Keratinocyte (primary cell): ENCODE results near the gene ZNF554. TPM values are rescaled to one million over a fixed set of nuclear protein-coding genes. Genes with fewer than 3 reads are reported as not detected.

ENCODE experiments used
- DNase-seq: peaks from one replicate; pipeline ENCODE4 v3.0.0-alpha.2; 2011; ENCODE audit warnings: low read depth, missing footprints, low spot score
- FAIRE-seq: peaks from 2 replicates; lab custom pipeline; 2011; peaks lifted over from hg19 to GRCh38; lab: Jason Lieb, UNC
- H2AFZ ChIP-seq: 2 replicates; pipeline ENCODE4 v1.6.0; 2012; ENCODE audit warnings: low read length, control low read depth, inconsistent platforms; ENCODE audit not compliant: control insufficient read depth
- H3K27ac ChIP-seq: 2 replicates; pipeline ENCODE4 v1.5.1; 2011; ENCODE audit warnings: low read length; ENCODE audit not compliant: control insufficient read depth, insufficient read depth
- H3K27me3 ChIP-seq: 3 replicates; pipeline ENCODE4 v1.6.0; 2011; ENCODE audit warnings: low read length; ENCODE audit not compliant: control insufficient read depth, insufficient read depth; ENCODE audit errors: extremely low read depth
- H3K36me3 ChIP-seq, 2 experiments: 2 replicates in 1 of 2; 3 replicates in 1 of 2; pipeline ENCODE4 v1.5.1; 2011; ENCODE audit warnings: low read length in 2 of 2, mild to moderate bottlenecking in 1 of 2; ENCODE audit not compliant: control insufficient read depth in 2 of 2, insufficient read depth in 2 of 2; ENCODE audit errors: extremely low read depth in 1 of 2
- H3K4me1 ChIP-seq: 3 replicates; pipeline ENCODE4 v1.5.1; 2011; ENCODE audit warnings: low read length; ENCODE audit not compliant: control insufficient read depth, insufficient read depth; ENCODE audit errors: extremely low read depth
- H3K4me2 ChIP-seq: 3 replicates; pipeline ENCODE4 v1.6.0; 2011; ENCODE audit warnings: low read depth, low read length; ENCODE audit not compliant: control insufficient read depth, insufficient read depth; ENCODE audit errors: extremely low read depth
- H3K4me3 ChIP-seq, 3 experiments: fragments of 200-600 bp in 1 of 3; sonication (generic) in 1 of 3; 2 replicates in 2 of 3; 3 replicates in 1 of 3; pipeline ENCODE4 v1.5.1; 2011 to 2016; ENCODE audit warnings: low read length in 3 of 3, mild to moderate bottlenecking in 3 of 3, control low read depth in 2 of 3, inconsistent platforms in 1 of 3, low read depth in 1 of 3, mixed read lengths in 1 of 3, mixed run types in 1 of 3, moderate library complexity in 1 of 3; ENCODE audit not compliant: control insufficient read depth in 2 of 3, insufficient read depth in 2 of 3; ENCODE audit errors: extremely low read depth in 1 of 3
- H3K79me2 ChIP-seq: 2 replicates; pipeline ENCODE4 v1.6.0; 2012; ENCODE audit warnings: low read length; ENCODE audit not compliant: control insufficient read depth, insufficient read depth
- H3K9ac ChIP-seq: 3 replicates; pipeline ENCODE4 v1.6.0; 2011; ENCODE audit warnings: low read length; ENCODE audit not compliant: control insufficient read depth, insufficient read depth; ENCODE audit errors: extremely low read depth
- H3K9me1 ChIP-seq: 3 replicates; pipeline ENCODE4 v1.6.0; 2011; ENCODE audit warnings: low read length; ENCODE audit not compliant: control insufficient read depth, insufficient read depth; ENCODE audit errors: extremely low read depth
- H3K9me3 ChIP-seq: 2 replicates; pipeline ENCODE4 v1.5.1; 2012; ENCODE audit warnings: low read depth, low read length; ENCODE audit not compliant: control insufficient read depth
- H4K20me1 ChIP-seq: 3 replicates; pipeline ENCODE4 v1.6.0; 2011; ENCODE audit warnings: low read length; ENCODE audit not compliant: control insufficient read depth, insufficient read depth; ENCODE audit errors: extremely low read depth
- EZH2 ChIP-seq: IDR thresholded peaks from one replicate; pipeline ENCODE4 v1.6.1; 2012; ENCODE audit warnings: inconsistent platforms, mild to moderate bottlenecking, low read length, moderate library complexity
- dilution Hi-C: fragments of 300-500 bp; cut with MboI; formaldehyde crosslinking; loops from one replicate; pipeline ENCODE4 v1.7.0; 2020; ENCODE audit warnings: low sequenced_read_pairs; ENCODE audit not compliant: extremely low pct_ligation_motif_present
- polyA plus RNA-seq, 5 experiments: library from polyadenylated mRNA; depleted of rRNA in 3 of 5; stranded (reverse) in 3 of 5; stranded (forward) in 1 of 5; unstranded in 1 of 5; fragments of >200 nt; gene quantifications; 1 replicate in 1 of 5; 2 replicates in 3 of 5; 3 replicates in 1 of 5; pipeline versions ENCODE4 v1.2.1 to v1.2.3, GENCODE V29; 2011 to 2012; ENCODE audit warnings: missing spikeins in 2 of 5, low read depth in 1 of 5, low replicate concordance in 1 of 5
- TF ChIP-seq, protein P1 (sequence below), 3 experiments: IDR thresholded peaks in 1 of 3; conservative IDR thresholded peaks in 1 of 3; optimal IDR thresholded peaks in 1 of 3; 2 replicates in 2 of 3; 3 replicates in 1 of 3; pipeline versions ENCODE3 to v1.5.1; 2011; ENCODE audit warnings: low read length in 3 of 3, mild to moderate bottlenecking in 3 of 3, moderate library complexity in 2 of 3, control low read depth in 1 of 3, inconsistent platforms in 1 of 3; ENCODE audit not compliant: insufficient read depth in 2 of 3; ENCODE audit errors: extremely low read depth in 1 of 3

Gene ZNF554
- polyA plus RNA-seq, 1 donor (not counting 4 experiments of a cell fraction or from before 2014, with no cell fraction given): 2.7 TPM

GRCh38 chr19:2847507-2847906, 27.8 kb downstream of the ZNF554 start:
- Histone ChIP-seq H3K27me3 (no peaks in the 10 kb centered on the region), H3K79me2 (peaks cover 14% of the 10 kb centered on the region), H4K20me1 (no peaks in the 10 kb centered on the region), H3K36me3 (peaks cover 11 to 17% of the 10 kb centered on the region in 2 experiments), H3K9me3 (peaks cover 10% of the 10 kb centered on the region), H2AFZ (no peak overlapping the region), H3K4me3 (no peak overlapping the region), H3K9ac (no peak overlapping the region), H3K9me1 (no peaks in the 10 kb centered on the region), H3K4me1 (peaks cover under 1% of the 10 kb centered on the region), H3K27ac (no peak overlapping the region), H3K4me2 (no peak overlapping the region)
- dilution Hi-C loops: no loop called here
- TF ChIP-seq, protein P1, sequence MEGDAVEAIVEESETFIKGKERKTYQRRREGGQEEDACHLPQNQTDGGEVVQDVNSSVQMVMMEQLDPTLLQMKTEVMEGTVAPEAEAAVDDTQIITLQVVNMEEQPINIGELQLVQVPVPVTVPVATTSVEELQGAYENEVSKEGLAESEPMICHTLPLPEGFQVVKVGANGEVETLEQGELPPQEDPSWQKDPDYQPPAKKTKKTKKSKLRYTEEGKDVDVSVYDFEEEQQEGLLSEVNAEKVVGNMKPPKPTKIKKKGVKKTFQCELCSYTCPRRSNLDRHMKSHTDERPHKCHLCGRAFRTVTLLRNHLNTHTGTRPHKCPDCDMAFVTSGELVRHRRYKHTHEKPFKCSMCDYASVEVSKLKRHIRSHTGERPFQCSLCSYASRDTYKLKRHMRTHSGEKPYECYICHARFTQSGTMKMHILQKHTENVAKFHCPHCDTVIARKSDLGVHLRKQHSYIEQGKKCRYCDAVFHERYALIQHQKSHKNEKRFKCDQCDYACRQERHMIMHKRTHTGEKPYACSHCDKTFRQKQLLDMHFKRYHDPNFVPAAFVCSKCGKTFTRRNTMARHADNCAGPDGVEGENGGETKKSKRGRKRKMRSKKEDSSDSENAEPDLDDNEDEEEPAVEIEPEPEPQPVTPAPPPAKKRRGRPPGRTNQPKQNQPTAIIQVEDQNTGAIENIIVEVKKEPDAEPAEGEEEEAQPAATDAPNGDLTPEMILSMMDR (optimal IDR thresholded peaks at IDR 0.05 in 1 of 3, IDR thresholded peaks at IDR 0.05 in 1 of 3, conservative IDR thresholded peaks at IDR 0.05 in 1 of 3; ENCODE audit: extremely low read depth in 1 of 3, insufficient read depth in 2 of 3, low read length in 3 of 3): no peak
- no peak for TF ChIP-seq EZH2
- no peak for FAIRE-seq
- no peak for DNase-seq

DNA sequence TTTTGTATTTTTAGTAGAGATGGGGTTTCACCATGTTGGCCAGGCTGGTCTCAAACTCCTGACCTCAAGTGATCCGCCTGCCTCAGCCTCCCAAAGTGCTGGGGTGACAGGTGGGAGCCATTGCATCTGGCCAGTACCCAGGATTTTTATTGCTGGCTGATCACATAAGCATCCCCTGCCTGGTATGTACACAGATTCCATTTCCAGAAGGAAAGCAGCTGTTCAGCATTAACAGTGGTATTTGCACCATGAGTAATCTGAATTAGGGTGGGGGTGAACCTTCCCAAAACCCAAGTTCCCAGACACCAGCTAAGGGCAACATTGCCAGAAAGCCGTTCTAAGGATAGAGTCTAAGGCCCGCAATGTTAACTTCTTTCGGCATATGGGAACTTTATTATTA, 28.9 kb downstream of the ZNF554 start:
- Histone ChIP-seq H3K9me1 (no peaks in the 10 kb centered on the region), H3K4me3 (no peak overlapping the region), H2AFZ (no peak overlapping the region), H3K36me3 (peaks cover 20 to 28% of the 10 kb centered on the region in 2 experiments), H3K79me2 (peaks cover 12% of the 10 kb centered on the region), H3K9ac (no peak overlapping the region), H4K20me1 (no peaks in the 10 kb centered on the region), H3K4me2 (no peak overlapping the region), H3K27ac (no peak overlapping the region), H3K9me3 (peaks cover 21% of the 10 kb centered on the region), H3K4me1 (no peaks in the 10 kb centered on the region), H3K27me3 (no peaks in the 10 kb centered on the region)
- DNase-seq (no peak), FAIRE-seq (no peak)
- dilution Hi-C loops: no loop called here
- TF ChIP-seq EZH2: no peak
- TF ChIP-seq, protein P1 (optimal IDR thresholded peaks at IDR 0.05 in 1 of 3, IDR thresholded peaks at IDR 0.05 in 1 of 3, conservative IDR thresholded peaks at IDR 0.05 in 1 of 3; ENCODE audit: extremely low read depth in 1 of 3, insufficient read depth in 2 of 3, low read length in 3 of 3): no peak
